Stimulated activated memory B cell treated with anti-CD40 and anti-IgM and Interleukin-4, amounts not matched to agents 10 μg/mL and 1 μg/mL and 100 μg/mL, for 72 hours (primary cell): Measurements from ENCODE around the gene CCDC32.

Source experiments
- ATAC-seq: fragments of 150-1000 bp; cut with Tn5 transposase; 2 replicates; pipeline ENCODE4 v1.10.0; 2021
- H3K27ac Mint-ChIP-seq: one replicate; pipeline ENCODE4 v1.8.0; 2022; ENCODE audit warnings: mild to moderate bottlenecking, mixed read lengths
- H3K27me3 Mint-ChIP-seq: one replicate; pipeline ENCODE4 v1.8.0; 2022; ENCODE audit warnings: mixed read lengths
- H3K36me3 Mint-ChIP-seq: one replicate; pipeline ENCODE4 v1.8.0; 2022; ENCODE audit warnings: mixed read lengths
- H3K4me1 Mint-ChIP-seq: one replicate; pipeline ENCODE4 v1.8.0; 2022; ENCODE audit warnings: mixed read lengths
- H3K4me3 Mint-ChIP-seq: one replicate; pipeline ENCODE4 v1.8.0; 2022; ENCODE audit warnings: mild to moderate bottlenecking, moderate library complexity, mixed read lengths
- H3K9me3 Mint-ChIP-seq: one replicate; pipeline ENCODE4 v1.8.0; 2022; ENCODE audit warnings: mixed read lengths

Gene CCDC32

DNA sequence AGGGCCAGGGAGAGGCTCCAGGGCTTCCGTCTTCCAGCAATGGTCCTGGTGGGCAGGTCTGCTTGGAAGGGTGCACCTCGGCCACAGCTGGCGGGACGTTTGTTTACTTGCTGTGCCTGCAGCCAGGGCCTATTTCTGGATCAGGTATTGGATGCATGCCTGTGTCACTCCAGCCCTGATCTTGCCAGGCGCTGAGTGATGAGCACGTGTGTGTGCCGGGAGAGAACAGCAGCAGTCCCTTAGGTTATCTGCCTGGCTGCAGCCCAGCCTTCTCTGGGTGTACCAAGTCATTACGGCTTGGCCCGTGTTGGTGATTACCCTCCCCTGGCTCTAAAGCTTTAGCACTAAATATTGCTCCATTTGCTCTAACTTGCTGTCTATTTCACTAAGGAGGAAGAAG, 14.9 kb downstream of the CCDC32 start:
- peak; percentile 17 for ATAC-seq
- H3K4me3 Mint-ChIP-seq: peak overlapping the region; percentile 57
- H3K9me3 Mint-ChIP-seq: no peaks in the 10 kb centered on the region
- no peaks in the 10 kb centered on the region for H3K27me3 Mint-ChIP-seq
- peaks cover 91% of the 10 kb centered on the region for H3K4me1 Mint-ChIP-seq
- peaks cover 54% of the 10 kb centered on the region for H3K36me3 Mint-ChIP-seq
- H3K27ac Mint-ChIP-seq: peak overlapping the region; percentile 95

DNA sequence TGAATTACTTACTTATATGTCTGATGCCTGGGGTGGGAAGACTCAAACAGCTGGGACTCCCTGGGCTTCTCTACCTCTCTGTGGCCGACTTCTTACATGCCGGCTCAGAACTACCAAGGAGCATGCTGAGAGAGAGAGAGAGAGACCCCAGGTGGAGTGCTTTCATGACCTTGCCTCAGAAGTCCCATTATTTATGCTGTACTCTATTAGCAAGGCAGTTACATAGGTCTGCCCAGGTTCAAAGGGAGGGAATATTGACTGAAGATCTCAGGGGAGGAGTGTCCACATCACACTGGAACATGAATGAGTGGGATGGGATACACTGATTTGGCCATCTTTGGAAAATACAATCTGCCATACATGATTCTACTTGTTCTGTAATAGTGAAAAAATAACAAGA, 16.2 kb downstream of the CCDC32 start:
- H3K4me1 Mint-ChIP-seq: peaks cover 91% of the 10 kb centered on the region
- peaks cover 55% of the 10 kb centered on the region for H3K36me3 Mint-ChIP-seq
- H3K4me3 Mint-ChIP-seq: no peak overlapping the region
- ATAC-seq: no peak
- H3K27ac Mint-ChIP-seq: peak overlapping the region; percentile 95
- no peaks in the 10 kb centered on the region for H3K9me3 Mint-ChIP-seq
- no peaks in the 10 kb centered on the region for H3K27me3 Mint-ChIP-seq

DNA sequence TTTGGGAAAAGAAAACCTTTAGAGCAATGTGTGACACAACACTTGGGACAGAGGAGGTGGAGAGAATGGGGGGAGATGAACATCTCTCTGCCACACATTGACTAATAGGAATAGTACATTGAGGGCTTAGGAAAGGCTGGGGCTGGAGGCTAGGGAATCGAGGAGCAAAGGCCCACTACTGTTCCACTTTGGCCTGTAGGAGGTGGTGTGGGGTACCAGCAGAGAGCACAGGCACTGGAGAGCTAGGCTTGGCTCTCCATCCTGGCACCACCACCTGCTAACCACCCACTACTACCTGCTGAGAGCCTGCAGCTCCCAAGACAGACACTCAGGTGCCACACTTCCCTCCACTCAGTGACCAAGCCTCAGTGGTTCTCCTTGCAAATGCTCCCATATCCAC, 19.4 kb downstream of the CCDC32 start:
- Mint-ChIP-seq H3K4me1 (peaks cover 83% of the 10 kb centered on the region), H3K4me3 (no peak overlapping the region), H3K36me3 (peaks cover 37% of the 10 kb centered on the region), H3K27ac (peak overlapping the region; percentile 1), H3K27me3 (no peaks in the 10 kb centered on the region), H3K9me3 (no peaks in the 10 kb centered on the region)
- no peak for ATAC-seq

DNA sequence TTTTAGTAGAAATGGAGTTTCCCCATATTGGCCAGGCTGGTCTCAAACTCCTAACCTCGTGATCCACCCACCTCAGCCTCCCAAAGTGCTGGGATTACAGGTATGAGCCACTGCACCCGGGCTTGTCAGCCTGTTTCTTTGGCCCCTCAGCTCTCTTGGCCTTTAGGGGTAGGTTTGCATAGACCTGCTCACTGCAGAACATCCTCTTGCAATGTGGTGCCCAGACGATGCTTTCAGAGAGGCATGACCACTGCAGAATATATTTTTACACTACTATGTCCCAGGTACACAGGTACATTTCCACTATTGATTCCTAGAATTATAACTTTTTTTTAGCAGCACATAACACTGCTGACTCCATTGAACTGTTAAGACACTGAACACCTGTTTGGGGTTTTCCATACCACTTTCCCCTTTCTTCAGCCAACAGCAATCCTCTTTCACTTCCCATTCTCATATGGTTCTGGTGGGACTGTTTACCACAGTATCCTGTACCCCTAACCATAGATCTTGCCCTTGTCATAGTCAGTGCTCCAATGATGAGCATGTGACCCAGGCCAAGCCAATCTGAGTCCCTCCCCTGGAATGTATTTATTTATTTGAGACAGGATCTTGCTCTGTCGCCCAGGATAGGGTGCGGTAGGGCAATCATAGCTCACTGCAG, 21.1 kb downstream of the CCDC32 start:
- no peak overlapping the region for H3K4me3 Mint-ChIP-seq
- no peaks in the 10 kb centered on the region for H3K9me3 Mint-ChIP-seq
- peak; percentile 95 for ATAC-seq
- H3K27ac Mint-ChIP-seq: peak overlapping the region; percentile 63
- H3K27me3 Mint-ChIP-seq: no peaks in the 10 kb centered on the region
- peaks cover 42% of the 10 kb centered on the region for H3K36me3 Mint-ChIP-seq
- H3K4me1 Mint-ChIP-seq: peaks cover 66% of the 10 kb centered on the region

DNA sequence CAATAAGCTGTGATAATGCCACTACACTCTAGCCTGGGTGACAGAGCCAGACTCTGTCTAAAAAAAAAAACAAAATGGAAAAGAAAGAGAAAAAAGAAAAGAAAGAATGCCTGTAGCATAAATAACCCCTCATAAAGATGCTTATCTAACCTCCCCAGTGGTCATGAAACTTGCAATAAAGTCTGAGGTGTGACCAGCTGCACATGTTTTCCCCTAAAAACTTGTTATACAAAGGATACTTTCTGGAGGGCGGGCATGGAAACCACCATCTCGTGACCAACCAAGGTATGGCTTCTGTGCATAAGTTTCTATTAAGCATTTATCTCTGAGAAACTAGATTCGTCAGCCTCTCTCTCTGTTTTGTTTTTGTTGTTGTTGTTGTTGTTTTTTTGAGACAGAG, 21.8 kb downstream of the CCDC32 start:
- Mint-ChIP-seq H3K4me1 (peaks cover 60% of the 10 kb centered on the region), H3K27me3 (no peaks in the 10 kb centered on the region), H3K4me3 (no peak overlapping the region), H3K36me3 (peaks cover 41% of the 10 kb centered on the region), H3K9me3 (no peaks in the 10 kb centered on the region), H3K27ac (peak overlapping the region; percentile 63)
- ATAC-seq: no peak

DNA sequence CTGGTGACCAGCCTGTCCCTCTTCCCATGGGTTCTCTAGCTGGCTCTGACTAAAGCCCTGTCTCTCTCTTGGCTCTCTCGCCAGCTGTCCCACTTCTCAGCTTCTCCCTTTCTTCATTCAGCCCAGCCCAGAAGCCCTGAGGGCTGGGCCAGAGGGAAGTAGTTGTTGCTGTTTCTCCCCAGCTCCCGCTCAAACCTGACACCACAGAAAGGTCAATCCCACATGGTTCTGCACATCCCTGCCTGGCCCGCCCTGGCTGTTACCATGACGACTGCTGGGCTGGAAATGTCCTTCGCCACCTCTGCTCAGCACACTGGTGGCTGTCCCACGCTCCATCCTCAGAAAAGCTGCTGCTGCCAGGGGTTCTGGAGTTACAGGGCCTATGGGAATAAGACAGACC, 25.9 kb downstream of the CCDC32 start:
- no peak overlapping the region for H3K27ac Mint-ChIP-seq
- no peak overlapping the region for H3K4me3 Mint-ChIP-seq

DNA sequence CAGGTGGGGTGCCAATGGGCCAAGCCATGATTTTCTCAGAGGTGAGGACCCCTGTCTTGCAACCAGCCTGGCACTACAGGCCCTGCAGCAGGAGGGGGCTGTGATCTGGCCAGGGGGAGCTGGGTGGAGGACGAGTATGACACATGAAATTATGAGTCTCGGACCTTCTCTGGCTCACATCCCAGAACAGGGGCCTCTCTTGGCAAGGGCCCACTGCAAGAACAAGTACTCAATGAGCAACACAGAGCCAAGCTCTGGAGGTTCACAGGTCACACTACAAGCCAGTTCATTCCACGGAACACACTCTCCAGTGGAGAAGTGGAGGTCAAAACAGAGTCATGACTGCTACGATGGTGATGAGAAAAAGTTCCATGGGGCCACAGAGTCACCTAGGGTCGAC, 28.3 kb downstream of the CCDC32 start:
- Mint-ChIP-seq H3K4me1 (peaks cover 9% of the 10 kb centered on the region), H3K4me3 (no peak overlapping the region), H3K9me3 (peaks cover 6% of the 10 kb centered on the region), H3K36me3 (peaks cover 62% of the 10 kb centered on the region), H3K27ac (no peak overlapping the region), H3K27me3 (no peaks in the 10 kb centered on the region)
- no peak for ATAC-seq

More for the DNA sequence above, 25.9 kb downstream of the CCDC32 start:
- Mint-ChIP-seq H3K36me3 (peaks cover 55% of the 10 kb centered on the region), H3K9me3 (peaks cover 3% of the 10 kb centered on the region), H3K4me1 (peaks cover 34% of the 10 kb centered on the region), H3K27me3 (no peaks in the 10 kb centered on the region)
- ATAC-seq: no peak

DNA sequence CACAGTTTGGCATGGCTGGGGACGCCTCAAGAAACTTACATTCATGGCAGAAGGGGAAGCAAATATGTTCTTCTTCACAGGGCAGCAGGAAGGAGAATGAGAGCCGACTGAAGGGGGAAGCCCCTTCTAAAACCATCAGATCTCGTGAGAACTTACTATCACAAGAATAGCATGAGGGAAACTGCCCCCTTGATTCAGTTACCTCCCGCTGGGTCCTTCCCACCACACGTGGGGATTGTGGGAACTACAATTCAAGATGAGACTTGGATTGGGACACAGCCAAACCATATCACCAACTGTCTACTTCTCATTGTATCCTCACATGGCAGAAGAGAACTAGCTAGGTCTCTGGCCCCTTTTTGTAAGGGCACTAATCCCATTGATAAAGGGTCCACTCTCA, 30.5 kb downstream of the CCDC32 start:
- peaks cover 6% of the 10 kb centered on the region for H3K9me3 Mint-ChIP-seq
- no peak overlapping the region for H3K27ac Mint-ChIP-seq
- no peak overlapping the region for H3K4me3 Mint-ChIP-seq
- ATAC-seq: no peak
- H3K4me1 Mint-ChIP-seq: peaks cover 9% of the 10 kb centered on the region
- H3K27me3 Mint-ChIP-seq: no peaks in the 10 kb centered on the region
- peaks cover 59% of the 10 kb centered on the region for H3K36me3 Mint-ChIP-seq

DNA sequence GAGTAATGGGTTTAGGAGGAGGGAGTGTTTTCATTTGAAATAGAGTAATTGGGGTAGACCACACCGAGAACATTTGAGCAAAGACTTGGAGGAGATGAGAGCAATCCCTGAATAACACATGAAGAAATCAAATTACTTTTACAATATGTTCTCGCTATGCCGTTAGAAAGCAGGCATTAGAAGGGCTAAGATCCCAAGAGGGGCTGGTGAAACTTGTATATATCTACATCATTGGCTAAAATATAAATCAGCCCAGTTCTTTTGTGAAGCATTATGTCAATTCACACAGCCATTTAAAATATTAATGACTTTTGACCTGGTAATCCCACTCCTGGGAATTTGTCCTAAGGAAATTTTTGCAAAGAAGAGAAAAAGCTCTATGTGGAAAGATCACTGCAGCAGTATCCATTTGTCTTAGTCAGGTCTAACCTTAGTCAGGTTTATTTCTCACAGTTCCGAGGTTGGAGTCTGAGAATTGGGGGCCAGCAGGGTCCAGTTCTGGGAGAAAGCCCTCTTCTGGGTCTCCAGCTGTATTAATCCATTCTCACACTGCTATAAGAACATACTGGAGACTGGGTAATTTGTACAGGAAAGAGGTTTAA, 31.0 kb downstream of the CCDC32 start:
- peaks cover 9% of the 10 kb centered on the region for H3K4me1 Mint-ChIP-seq

DNA sequence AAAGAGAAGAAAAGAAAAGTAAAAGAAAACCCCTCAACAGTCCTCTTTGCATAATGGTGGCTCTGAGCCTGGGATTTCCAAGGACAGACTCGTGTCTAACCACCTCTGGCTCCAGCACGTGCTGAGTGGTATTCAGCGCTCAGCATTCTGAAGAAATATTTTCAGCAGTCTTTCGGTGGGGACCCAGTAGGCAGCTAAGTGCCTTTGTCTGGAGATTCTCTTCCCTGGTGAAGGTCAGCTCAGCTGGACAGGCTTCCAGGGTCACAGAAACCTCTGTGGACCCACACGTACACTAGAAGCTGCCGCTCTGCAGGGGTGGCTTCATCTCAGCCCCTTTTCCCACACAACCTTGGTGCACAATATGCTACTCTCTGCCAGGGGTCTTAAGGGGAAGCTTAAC, 36.0 kb downstream of the CCDC32 start:
- Mint-ChIP-seq H3K9me3 (peaks cover 3% of the 10 kb centered on the region), H3K4me3 (no peak overlapping the region), H3K36me3 (peaks cover 19% of the 10 kb centered on the region), H3K27ac (no peak overlapping the region), H3K27me3 (no peaks in the 10 kb centered on the region), H3K4me1 (no peaks in the 10 kb centered on the region)
- no peak for ATAC-seq

More for the DNA sequence above, 31.0 kb downstream of the CCDC32 start:
- Mint-ChIP-seq H3K27me3 (no peaks in the 10 kb centered on the region), H3K4me3 (no peak overlapping the region), H3K27ac (no peak overlapping the region), H3K36me3 (peaks cover 54% of the 10 kb centered on the region), H3K9me3 (peaks cover 6% of the 10 kb centered on the region)
- ATAC-seq: no peak

DNA sequence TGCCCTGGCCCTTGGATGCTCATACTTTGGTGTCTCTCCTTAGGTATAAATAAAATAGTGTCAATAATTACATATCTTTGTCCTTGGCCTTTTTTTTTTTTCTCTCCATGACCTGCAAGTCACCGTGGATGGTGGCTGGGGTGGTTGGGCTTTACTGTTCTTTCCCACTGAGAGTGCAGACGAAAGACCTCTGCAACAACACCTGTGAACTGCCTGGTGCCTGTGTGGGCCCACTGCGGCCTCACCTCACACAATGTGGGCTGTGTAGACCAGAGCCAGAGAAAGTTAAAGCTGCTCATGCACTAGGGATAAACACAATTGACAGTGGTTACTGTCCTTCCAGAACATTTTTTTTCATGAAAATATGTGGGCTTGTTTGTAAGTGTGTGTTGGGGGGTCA, 39.0 kb downstream of the CCDC32 start:
- ATAC-seq: no peak
- no peak overlapping the region for H3K27ac Mint-ChIP-seq

DNA sequence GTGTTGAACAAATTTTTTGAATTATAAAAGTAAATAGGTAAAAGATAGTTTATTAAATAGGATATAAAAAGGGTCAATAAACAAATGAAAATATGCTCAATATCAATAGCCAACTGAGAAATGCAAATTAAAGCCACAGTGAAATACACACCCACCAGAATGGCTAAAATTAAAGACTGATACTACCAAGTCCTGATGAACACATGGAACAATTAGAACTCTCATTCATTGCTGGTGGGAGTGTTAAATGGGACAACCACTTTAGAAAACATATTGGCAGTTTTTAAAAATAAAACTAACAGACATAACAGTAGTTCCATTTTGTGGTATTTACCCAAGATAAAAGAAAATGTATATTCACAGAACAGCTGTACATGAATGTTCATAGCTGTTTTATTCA, 41.2 kb downstream of the CCDC32 start:
- peaks cover 8% of the 10 kb centered on the region for H3K36me3 Mint-ChIP-seq
- H3K4me3 Mint-ChIP-seq: no peak overlapping the region
- H3K4me1 Mint-ChIP-seq: peaks cover 7% of the 10 kb centered on the region
- H3K27me3 Mint-ChIP-seq: no peaks in the 10 kb centered on the region
- H3K27ac Mint-ChIP-seq: no peak overlapping the region
- H3K9me3 Mint-ChIP-seq: no peaks in the 10 kb centered on the region
- ATAC-seq: no peak

More for the DNA sequence above, 39.0 kb downstream of the CCDC32 start:
- Mint-ChIP-seq H3K9me3 (no peaks in the 10 kb centered on the region), H3K27me3 (no peaks in the 10 kb centered on the region), H3K36me3 (peaks cover 14% of the 10 kb centered on the region), H3K4me3 (no peak overlapping the region), H3K4me1 (no peaks in the 10 kb centered on the region)

DNA sequence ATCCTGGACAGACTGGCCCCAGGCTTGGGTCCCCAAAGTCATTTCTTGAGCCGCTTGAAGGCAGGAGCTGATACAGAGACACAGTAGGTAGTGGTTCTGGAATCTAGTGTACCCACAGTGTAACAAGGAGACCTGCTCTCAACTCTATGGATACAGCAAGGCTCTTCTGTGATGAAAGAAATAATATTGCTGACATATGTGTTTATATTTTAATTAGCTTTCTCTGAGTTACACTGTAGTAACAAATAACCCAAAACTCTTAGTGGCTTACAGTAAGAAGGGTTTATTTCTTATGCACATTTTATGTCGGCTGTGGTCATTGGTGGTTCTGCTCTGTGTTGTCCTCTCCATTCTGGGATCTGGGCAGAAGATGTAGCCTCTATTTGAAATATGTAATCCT, 48.5 kb downstream of the CCDC32 start:
- Mint-ChIP-seq H3K36me3 (no peaks in the 10 kb centered on the region), H3K4me3 (no peak overlapping the region), H3K27ac (no peak overlapping the region), H3K4me1 (peaks cover 16% of the 10 kb centered on the region), H3K9me3 (no peaks in the 10 kb centered on the region), H3K27me3 (no peaks in the 10 kb centered on the region)
- ATAC-seq: no peak

DNA sequence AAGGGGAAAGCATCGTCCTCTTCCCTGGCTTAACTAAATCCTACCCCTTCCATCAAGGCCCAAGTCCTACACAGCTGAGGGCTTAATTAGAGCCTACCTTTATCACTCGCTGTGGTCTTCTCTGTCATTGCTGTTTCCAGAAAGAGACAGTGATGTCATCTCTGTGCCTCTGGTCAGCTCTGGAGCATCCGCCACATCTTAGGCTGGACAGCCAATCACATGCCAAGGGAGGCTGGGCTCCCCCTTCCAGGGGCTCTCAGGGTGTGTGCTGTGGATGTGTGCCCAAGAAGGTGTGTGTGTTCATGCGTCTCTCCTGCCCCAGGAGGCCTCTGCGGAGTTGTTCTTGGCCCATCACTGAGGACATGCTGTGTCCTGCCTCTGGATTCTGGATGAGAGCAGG, 51.2 kb downstream of the CCDC32 start:
- Mint-ChIP-seq H3K4me3 (no peak overlapping the region), H3K4me1 (peaks cover 20% of the 10 kb centered on the region), H3K9me3 (no peaks in the 10 kb centered on the region), H3K27me3 (no peaks in the 10 kb centered on the region), H3K27ac (no peak overlapping the region), H3K36me3 (no peaks in the 10 kb centered on the region)
- no peak for ATAC-seq

DNA sequence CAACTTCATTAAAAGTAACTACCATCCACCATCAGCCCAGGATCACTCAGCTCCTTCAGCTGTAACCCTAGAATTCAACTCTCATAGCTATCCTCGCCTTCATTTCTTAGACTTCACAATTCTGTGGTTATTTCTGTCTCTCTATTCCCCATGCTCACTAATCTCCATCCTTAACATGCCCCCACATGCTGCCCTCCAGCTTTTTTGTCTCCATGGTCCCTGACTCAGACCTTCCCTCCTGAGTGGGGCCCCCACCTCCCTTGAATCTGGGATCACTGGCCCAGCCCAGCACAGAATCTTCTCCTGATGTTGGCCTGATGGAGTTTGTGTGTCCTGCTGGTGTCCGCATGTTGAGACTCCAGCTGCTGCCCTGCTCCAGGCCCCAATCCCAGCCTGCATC, 52.4 kb downstream of the CCDC32 start:
- ATAC-seq: no peak
- Mint-ChIP-seq H3K4me3 (peak overlapping the region; percentile 82), H3K4me1 (peaks cover 23% of the 10 kb centered on the region), H3K27ac (peak overlapping the region; percentile 81), H3K36me3 (no peaks in the 10 kb centered on the region), H3K27me3 (peaks cover 5% of the 10 kb centered on the region), H3K9me3 (no peaks in the 10 kb centered on the region)

DNA sequence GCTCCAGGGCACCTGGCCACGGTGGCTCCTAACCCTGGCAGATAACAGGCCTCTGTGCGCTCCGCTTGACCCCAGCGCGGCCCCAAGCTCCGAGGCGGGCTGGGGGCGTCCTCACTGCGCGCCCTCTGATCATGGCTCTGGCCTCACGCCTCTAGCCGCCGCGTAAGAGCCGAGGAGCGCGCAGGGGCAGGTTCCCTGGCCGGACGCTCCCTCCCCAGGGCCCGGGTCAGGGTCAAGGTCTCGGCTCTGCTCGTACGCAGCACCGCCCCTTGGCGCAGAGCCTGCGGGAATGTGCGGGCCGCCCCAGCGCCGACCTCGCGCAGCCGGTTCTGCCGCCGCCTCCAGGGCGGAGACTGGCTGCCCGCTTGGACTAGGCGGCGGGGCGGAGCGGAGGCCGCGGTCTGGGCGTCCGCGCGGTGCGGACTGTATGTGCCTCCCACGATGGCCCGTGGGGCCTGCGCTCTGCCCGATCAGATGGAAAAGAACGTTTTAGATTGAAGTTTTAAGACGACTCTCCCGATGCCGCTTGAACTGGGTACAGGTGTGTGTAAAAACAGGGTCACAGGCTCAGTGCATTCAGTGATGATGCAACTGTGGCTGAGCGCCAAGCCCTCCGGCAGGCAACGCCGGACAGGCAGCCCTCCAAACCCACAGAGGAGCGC, 53.2 kb downstream of the CCDC32 start:
- peak overlapping the region; percentile 82 for H3K4me3 Mint-ChIP-seq
- peak; percentile 68 for ATAC-seq
- peaks cover 31% of the 10 kb centered on the region for H3K4me1 Mint-ChIP-seq
- H3K9me3 Mint-ChIP-seq: no peaks in the 10 kb centered on the region
- H3K36me3 Mint-ChIP-seq: no peaks in the 10 kb centered on the region
- peak overlapping the region; percentile 81 for H3K27ac Mint-ChIP-seq
- peaks cover 13% of the 10 kb centered on the region for H3K27me3 Mint-ChIP-seq
